Natural killer cell (primary cell): ENCODE measurements around the gene DPYSL5. TPM values are rescaled to one million over a fixed set of nuclear protein-coding genes. Genes with fewer than 3 reads are reported as not detected.

Source experiments
- ATAC-seq, 3 donors: fragments of 150-1000 bp in 2 of 3; fragments of 200-7000 bp in 1 of 3; cut with Tn5 transposase; 1 replicate in 1 of 3; 2 replicates in 2 of 3; pipeline ENCODE4 v1.10.0; 2021; ENCODE audit warnings: mild to moderate bottlenecking in 2 of 3, moderate library complexity in 2 of 3
- DNase-seq, 2 donors: peaks; one replicate each; pipeline versions ENCODE4 v3.0.0 to v3.0.0-alpha.2; 2013 to 2021; ENCODE audit warnings: mixed read lengths in 1 of 2
- H3K27ac ChIP-seq: one replicate; pipeline ENCODE4 v1.5.1; 2013; ENCODE audit warnings: mild to moderate bottlenecking, low read length
- H3K27me3 ChIP-seq: one replicate; pipeline ENCODE4 v1.6.1; 2013; ENCODE audit warnings: low read length; ENCODE audit not compliant: control insufficient read depth, insufficient read depth
- H3K36me3 ChIP-seq: one replicate; pipeline ENCODE4 v1.6.1; 2013; ENCODE audit warnings: low read length; ENCODE audit not compliant: control insufficient read depth, insufficient read depth
- H3K4me1 ChIP-seq: one replicate; pipeline ENCODE4 v1.6.1; 2013; ENCODE audit warnings: low read length; ENCODE audit not compliant: control insufficient read depth, insufficient read depth
- H3K4me3 ChIP-seq: one replicate; pipeline ENCODE4 v1.5.1; 2013; ENCODE audit warnings: low read length
- H3K9me3 ChIP-seq: one replicate; pipeline ENCODE4 v1.6.1; 2013; ENCODE audit warnings: low read length; ENCODE audit not compliant: control insufficient read depth, insufficient read depth
- H3K27ac Mint-ChIP-seq, 2 donors: one replicate each; pipeline ENCODE4 v1.8.0; 2022; ENCODE audit warnings: mild to moderate bottlenecking in 2 of 2, mixed read lengths in 2 of 2, moderate library complexity in 1 of 2
- H3K27me3 Mint-ChIP-seq, 2 donors: one replicate each; pipeline ENCODE4 v1.8.0; 2022; ENCODE audit warnings: low read depth in 2 of 2, mixed read lengths in 2 of 2
- H3K36me3 Mint-ChIP-seq: one replicate; pipeline ENCODE4 v1.8.0; 2022; ENCODE audit warnings: mixed read lengths
- H3K4me1 Mint-ChIP-seq, 2 donors: one replicate each; pipeline ENCODE4 v1.8.0; 2022; ENCODE audit warnings: mixed read lengths in 2 of 2
- H3K4me3 Mint-ChIP-seq: one replicate; pipeline ENCODE4 v1.8.0; 2022; ENCODE audit warnings: mild to moderate bottlenecking, moderate library complexity, mixed read lengths
- H3K9me3 Mint-ChIP-seq, 2 donors: one replicate each; pipeline ENCODE4 v1.8.0; 2022; ENCODE audit warnings: mixed read lengths in 2 of 2
- WGBS: methylation state at CpG from one replicate; pipeline ENCODE4 v1.1.7; 2013; ENCODE audit warnings: missing lambda C conversion rate; ENCODE audit not compliant: insufficient coverage; 5-methylcytosine and 5-hydroxymethylcytosine counted together
- intact Hi-C: fragments of 100-400 bp; cut with micrococcal nuclease; formaldehyde crosslinking; loops from one replicate; pipeline ENCODE4 v1.14.2; 2022
- total RNA-seq, 4 donors: library from RNA; stranded (reverse); fragments of 120-200 nt in 1 of 4; gene quantifications; one replicate each; pipeline versions ENCODE4 v1.2.3 to v1.2.4, GENCODE V29; 2013 to 2022
- TF ChIP-seq, protein P1 (sequence below): fragments of 200-600 bp; IDR thresholded peaks from one replicate; pipeline ENCODE4 v1.8.0; 2022; ENCODE audit warnings: antibody characterized with exemption

Gene DPYSL5
- total RNA-seq, 3 donors from 2014 or later (not counting 1 experiment from before 2014, with no cell fraction given): not detected

DNA sequence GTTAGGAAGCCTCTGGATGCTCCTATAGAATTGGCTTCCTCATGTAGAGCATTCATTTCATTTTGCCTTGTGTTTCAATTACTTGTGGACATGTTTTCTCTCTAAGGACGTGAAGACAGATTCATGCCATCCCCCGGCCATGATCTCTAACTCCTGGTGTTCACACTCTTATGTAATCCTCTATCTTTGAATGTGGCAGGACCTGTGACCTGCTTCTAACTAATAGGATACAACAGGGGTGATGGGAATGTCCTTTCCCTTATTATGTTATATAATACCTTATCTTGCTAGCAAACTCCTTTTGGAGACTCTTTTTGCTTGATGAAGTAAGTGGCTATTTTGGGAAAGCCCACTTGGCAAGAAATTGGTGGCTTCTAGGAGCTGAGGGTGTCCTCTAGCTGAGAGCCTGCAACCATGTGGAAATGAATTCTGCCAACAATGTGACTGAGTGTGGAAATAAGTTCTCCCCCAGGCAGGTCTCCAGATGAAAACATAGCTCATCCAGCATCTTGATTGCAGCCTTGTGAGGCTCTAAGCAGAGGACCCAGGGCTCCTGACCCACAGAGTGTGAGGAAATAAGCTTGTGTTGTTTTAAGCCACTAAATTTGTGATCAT lies 13.8 kb downstream of the DPYSL5 start:
- no peak for ATAC-seq
- Histone ChIP-seq H3K4me3 (no peak overlapping the region), H3K4me1 (no peaks in the 10 kb centered on the region), H3K9me3 (no peaks in the 10 kb centered on the region), H3K27ac (no peak overlapping the region), H3K27me3 (peaks cover 3% of the 10 kb centered on the region), H3K36me3 (no peaks in the 10 kb centered on the region)
- H3K9me3 Mint-ChIP-seq: no peaks in the 10 kb centered on the region
- WGBS: 81% methylated on average over 2 of the region's 2 CpGs
- peaks cover 17 to 28% of the 10 kb centered on the region in 2 donors for H3K27me3 Mint-ChIP-seq
- no peaks in the 10 kb centered on the region for H3K36me3 Mint-ChIP-seq
- intact Hi-C loops: no loop called here
- H3K27ac Mint-ChIP-seq: no peak overlapping the region
- H3K4me1 Mint-ChIP-seq: no peaks in the 10 kb centered on the region
- no peak for DNase-seq
- no peak overlapping the region for H3K4me3 Mint-ChIP-seq
- TF ChIP-seq, protein P1, sequence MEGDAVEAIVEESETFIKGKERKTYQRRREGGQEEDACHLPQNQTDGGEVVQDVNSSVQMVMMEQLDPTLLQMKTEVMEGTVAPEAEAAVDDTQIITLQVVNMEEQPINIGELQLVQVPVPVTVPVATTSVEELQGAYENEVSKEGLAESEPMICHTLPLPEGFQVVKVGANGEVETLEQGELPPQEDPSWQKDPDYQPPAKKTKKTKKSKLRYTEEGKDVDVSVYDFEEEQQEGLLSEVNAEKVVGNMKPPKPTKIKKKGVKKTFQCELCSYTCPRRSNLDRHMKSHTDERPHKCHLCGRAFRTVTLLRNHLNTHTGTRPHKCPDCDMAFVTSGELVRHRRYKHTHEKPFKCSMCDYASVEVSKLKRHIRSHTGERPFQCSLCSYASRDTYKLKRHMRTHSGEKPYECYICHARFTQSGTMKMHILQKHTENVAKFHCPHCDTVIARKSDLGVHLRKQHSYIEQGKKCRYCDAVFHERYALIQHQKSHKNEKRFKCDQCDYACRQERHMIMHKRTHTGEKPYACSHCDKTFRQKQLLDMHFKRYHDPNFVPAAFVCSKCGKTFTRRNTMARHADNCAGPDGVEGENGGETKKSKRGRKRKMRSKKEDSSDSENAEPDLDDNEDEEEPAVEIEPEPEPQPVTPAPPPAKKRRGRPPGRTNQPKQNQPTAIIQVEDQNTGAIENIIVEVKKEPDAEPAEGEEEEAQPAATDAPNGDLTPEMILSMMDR: no peak

DNA sequence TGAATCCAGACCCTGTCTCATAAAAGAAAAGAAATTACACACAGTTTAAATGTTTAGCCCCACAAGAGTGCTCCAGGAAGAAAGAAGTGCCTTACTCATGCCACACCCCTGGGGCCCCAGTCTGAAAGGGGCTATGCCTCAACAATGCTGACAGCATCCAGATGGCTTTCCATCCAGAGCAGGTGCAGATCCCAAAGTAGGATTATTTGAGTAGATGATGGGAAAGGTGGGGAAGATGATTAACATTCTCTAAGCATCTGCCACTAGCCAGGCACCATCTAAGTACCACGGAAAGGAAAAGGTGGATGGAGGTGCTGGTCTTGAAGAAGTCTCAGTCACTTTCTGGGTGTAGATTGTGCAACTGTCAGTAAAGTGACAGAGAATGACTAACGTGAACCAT lies 16.3 kb downstream of the DPYSL5 start:
- Mint-ChIP-seq H3K9me3 (no peaks in the 10 kb centered on the region), H3K4me1 (no peaks in the 10 kb centered on the region), H3K36me3 (no peaks in the 10 kb centered on the region), H3K4me3 (no peak overlapping the region), H3K27ac (no peak overlapping the region), H3K27me3 (peaks cover 17 to 28% of the 10 kb centered on the region in 2 donors)
- DNase-seq: no peak
- WGBS: 95% methylated on average over 2 of the region's 2 CpGs
- no peaks in the 10 kb centered on the region for H3K36me3 ChIP-seq
- TF ChIP-seq, protein P1: no peak
- no peaks in the 10 kb centered on the region for H3K4me1 ChIP-seq
- H3K27me3 ChIP-seq: peaks cover 3% of the 10 kb centered on the region
- intact Hi-C loops: no loop called here
- no peak for ATAC-seq
- no peak overlapping the region for H3K27ac ChIP-seq
- no peak overlapping the region for H3K4me3 ChIP-seq
- H3K9me3 ChIP-seq: no peaks in the 10 kb centered on the region

DNA sequence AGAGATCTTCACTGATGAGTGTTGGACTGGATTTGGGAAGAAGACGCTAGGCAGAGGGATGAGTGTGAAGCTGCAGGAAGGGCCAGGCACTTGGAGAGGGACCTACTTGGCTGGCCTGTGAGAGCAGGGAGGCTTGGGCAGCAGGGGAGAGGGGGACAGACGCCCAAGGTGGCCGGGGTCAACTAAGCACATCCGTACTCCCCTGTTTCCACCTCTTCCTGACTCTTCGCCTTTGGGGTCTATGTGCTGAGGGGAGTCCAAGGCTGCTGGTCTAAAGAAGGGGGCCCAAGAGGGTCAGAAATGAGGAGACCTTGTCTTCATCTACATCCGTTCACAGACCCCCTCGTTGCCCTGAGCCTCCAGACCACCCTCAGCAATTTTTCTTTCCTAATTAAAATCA lies 16.7 kb downstream of the DPYSL5 start:
- Histone ChIP-seq H3K9me3 (no peaks in the 10 kb centered on the region), H3K4me3 (no peak overlapping the region), H3K36me3 (no peaks in the 10 kb centered on the region), H3K27ac (no peak overlapping the region), H3K4me1 (no peaks in the 10 kb centered on the region), H3K27me3 (peaks cover 2% of the 10 kb centered on the region)
- Mint-ChIP-seq H3K9me3 (no peaks in the 10 kb centered on the region), H3K27ac (no peak overlapping the region), H3K27me3 (peaks cover 15 to 23% of the 10 kb centered on the region in 2 donors), H3K36me3 (no peaks in the 10 kb centered on the region), H3K4me1 (no peaks in the 10 kb centered on the region), H3K4me3 (no peak overlapping the region)
- intact Hi-C loops: no loop called here
- DNase-seq (no peak), ATAC-seq (no peak)
- 93% methylated on average over 5 of the region's 7 CpGs for WGBS
- TF ChIP-seq, protein P1: no peak

DNA sequence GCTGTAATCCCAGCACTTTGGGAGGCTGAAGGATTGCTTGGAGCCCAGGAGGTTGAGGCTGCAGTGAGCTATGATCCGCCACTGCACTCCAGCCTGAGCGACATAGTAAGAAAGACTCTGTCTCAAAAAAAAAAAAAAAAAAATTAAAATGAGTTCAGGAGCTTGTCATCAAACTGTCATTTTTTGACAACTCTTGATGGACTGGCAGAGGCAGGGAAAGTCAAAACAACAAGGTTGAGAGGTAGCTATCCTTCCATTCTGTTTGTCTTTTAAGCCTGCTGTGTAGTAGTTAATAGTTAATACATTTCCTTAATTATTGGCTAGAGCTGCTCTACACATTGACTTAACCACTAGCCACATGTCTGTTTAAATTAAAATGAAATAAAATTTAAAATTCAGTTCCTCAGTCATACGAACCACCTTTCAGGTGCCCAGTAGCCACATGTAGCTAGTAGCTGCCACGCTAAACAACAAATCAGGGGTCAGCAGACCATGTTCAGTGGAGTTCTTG lies 22.7 kb downstream of the DPYSL5 start:
- no peaks in the 10 kb centered on the region for H3K4me1 Mint-ChIP-seq
- no peaks in the 10 kb centered on the region for H3K9me3 Mint-ChIP-seq
- H3K27ac ChIP-seq: no peak overlapping the region
- peaks cover 12 to 19% of the 10 kb centered on the region in 2 donors for H3K27me3 Mint-ChIP-seq
- no peaks in the 10 kb centered on the region for H3K36me3 ChIP-seq
- WGBS: 84% methylated on average over 4 of the region's 4 CpGs
- H3K27me3 ChIP-seq: no peaks in the 10 kb centered on the region
- intact Hi-C loops: no loop called here
- no peak overlapping the region for H3K27ac Mint-ChIP-seq
- ATAC-seq (no peak), DNase-seq (no peak)
- H3K4me3 Mint-ChIP-seq: no peak overlapping the region
- TF ChIP-seq, protein P1: no peak
- H3K4me1 ChIP-seq: no peaks in the 10 kb centered on the region
- H3K4me3 ChIP-seq: no peak overlapping the region
- H3K36me3 Mint-ChIP-seq: no peaks in the 10 kb centered on the region
- H3K9me3 ChIP-seq: no peaks in the 10 kb centered on the region
